Common myeloid progenitor, CD34-positive (primary cell): Measurements from ENCODE around the gene RNU4-1.

ENCODE experiments used
- CTCF ChIA-PET: fragments of 350-600 bp; sonication (Branson Sonifier 250); formaldehyde crosslinking; loops from one replicate; lab custom pipeline; 2021; ENCODE audit warnings: antibody characterized with exemption; lab: Charles Lee
- POLR2A ChIA-PET: fragments of 350-600 bp; sonication (Branson Sonifier 250); formaldehyde crosslinking; loops from one replicate; lab custom pipeline; 2021; ENCODE audit warnings: antibody characterized with exemption; lab: Charles Lee
- DNase-seq, 3 donors: peaks; one replicate each; pipeline versions ENCODE4 v3.0.0 to v3.0.0-alpha.2; 2013
- H3K27ac ChIP-seq, 2 experiments: 1 replicate in 1 of 2; 2 replicates in 1 of 2; pipeline ENCODE4 v1.7.0; 2013; ENCODE audit warnings: inconsistent platforms in 2 of 2, low read length in 2 of 2, mild to moderate bottlenecking in 2 of 2, low read depth in 1 of 2, moderate library complexity in 1 of 2; ENCODE audit not compliant: severe bottlenecking in 2 of 2, insufficient read depth in 1 of 2, poor library complexity in 1 of 2
- H3K27me3 ChIP-seq, 5 experiments: replicated peaks in 2 of 5; 1 replicate in 3 of 5; 2 replicates in 2 of 5; pipeline versions ENCODE4 v1.6.1 to v1.7.0; 2013; ENCODE audit warnings: low read length in 4 of 5, mild to moderate bottlenecking in 2 of 5, moderate library complexity in 2 of 5, inconsistent platforms in 1 of 5; ENCODE audit not compliant: insufficient read depth in 5 of 5, control insufficient read depth in 4 of 5
- H3K36me3 ChIP-seq, 4 experiments: 1 replicate in 2 of 4; 2 replicates in 2 of 4; pipeline versions ENCODE4 v1.6.1 to v1.7.0; 2013; ENCODE audit warnings: low read length in 3 of 4, control low read depth in 1 of 4, mild to moderate bottlenecking in 1 of 4; ENCODE audit not compliant: control insufficient read depth in 4 of 4, insufficient read depth in 4 of 4
- H3K4me1 ChIP-seq, 4 experiments: 1 replicate in 3 of 4; 2 replicates in 1 of 4; pipeline versions ENCODE4 v1.6.1 to v1.7.1; 2013; ENCODE audit warnings: low read length in 3 of 4, mild to moderate bottlenecking in 3 of 4, control low read depth in 1 of 4, inconsistent platforms in 1 of 4, moderate library complexity in 1 of 4; ENCODE audit not compliant: control insufficient read depth in 4 of 4, insufficient read depth in 4 of 4; ENCODE audit errors: control extremely low read depth in 1 of 4
- H3K4me3 ChIP-seq, 7 experiments: 1 replicate in 4 of 7; 2 replicates in 3 of 7; pipeline versions ENCODE4 v1.5.1 to v1.7.0; 2013; ENCODE audit warnings: mild to moderate bottlenecking in 7 of 7, low read length in 6 of 7, moderate library complexity in 6 of 7, inconsistent platforms in 2 of 7, low read depth in 2 of 7, control low read depth in 1 of 7; ENCODE audit not compliant: insufficient read depth in 4 of 7, control insufficient read depth in 1 of 7; ENCODE audit errors: extremely low read depth in 1 of 7
- H3K9me3 ChIP-seq, 5 experiments: 1 replicate in 4 of 5; 2 replicates in 1 of 5; pipeline versions ENCODE4 v1.6.1 to v1.7.1; 2013; ENCODE audit warnings: low read length in 4 of 5, mild to moderate bottlenecking in 2 of 5, inconsistent platforms in 1 of 5, low read depth in 1 of 5, moderate library complexity in 1 of 5; ENCODE audit not compliant: control insufficient read depth in 4 of 5, insufficient read depth in 2 of 5; ENCODE audit errors: control extremely low read depth in 1 of 5
- WGBS: methylation state at CpG from one replicate; pipeline ENCODE4 v1.1.5; 2013; ENCODE audit not compliant: insufficient coverage; 5-methylcytosine and 5-hydroxymethylcytosine counted together

Gene RNU4-1

GRCh38 chr12:120332523-120332922, 39.5 kb upstream of the RNU4-1 start:
- Histone ChIP-seq H3K27me3 (peaks cover 0 to 6% (median 0%) of the 10 kb centered on the region in 5 experiments), H3K4me1 (no peaks in the 10 kb centered on the region), H3K4me3 (no peak overlapping the region), H3K27ac (no peak overlapping the region), H3K9me3 (peaks cover 0 to 9% (median 8%) of the 10 kb centered on the region in 5 experiments), H3K36me3 (no peaks in the 10 kb centered on the region)
- no peak for DNase-seq
- ChIA-PET CTCF (interaction anchor here (0.8 kb wide), 1 partner anchor 137 kb away, joined by 3 read pairs; the partner anchor contains the start of gene SRSF9), POLR2A (no interaction called here)
- 100% methylated on average over 1 of the region's 7 CpGs for WGBS

- 90% methylated on average over 5 of the region's 5 CpGs for WGBS
- Histone ChIP-seq H3K9me3 (peaks cover 0 to 5% (median 3%) of the 10 kb centered on the region in 5 experiments), H3K4me1 (no peaks in the 10 kb centered on the region), H3K4me3 (no peak overlapping the region), H3K27me3 (peaks cover 0 to 8% (median 0%) of the 10 kb centered on the region in 5 experiments), H3K36me3 (no peaks in the 10 kb centered on the region), H3K27ac (no peak overlapping the region)
- POLR2A ChIA-PET, result interaction anchor here (0.7 kb wide), 1 partner anchor 29 kb away, joined by 3 read pairs; no protein-coding TSS in a partner anchor
- DNase-seq, result no peak
- CTCF ChIA-PET, result no interaction called here
Observed at GRCh38 chr12:120332041-120332440, 39.0 kb upstream of the RNU4-1 start.

GRCh38 chr12:120331390-120331789, 38.4 kb upstream of the RNU4-1 start:
- peaks cover 0 to 3% (median 0%) of the 10 kb centered on the region in 5 experiments for H3K9me3 ChIP-seq
- no peak for DNase-seq
- ChIA-PET CTCF (no interaction called here), POLR2A (interaction anchor here (0.6 to 0.7 kb wide), 2 partner anchors 29 to 38 kb away, joined by 3 read pairs; partner anchors contain the start of gene RNU4-1)
- H3K27ac ChIP-seq, result no peak overlapping the region
- peaks cover 0 to 10% (median 0%) of the 10 kb centered on the region in 5 experiments for H3K27me3 ChIP-seq
- H3K4me3 ChIP-seq, result no peak overlapping the region
- no peaks in the 10 kb centered on the region for H3K4me1 ChIP-seq
- no peaks in the 10 kb centered on the region for H3K36me3 ChIP-seq
- WGBS, result 100% methylated on average over 1 of the region's 3 CpGs

- ChIA-PET CTCF (interaction anchor here (0.9 to 1.4 kb wide), 2 partner anchors 23 to 101 kb away, joined by 3 to 4 read pairs; no protein-coding TSS in a partner anchor), POLR2A (no interaction called here)
- H3K27ac ChIP-seq, result no peak overlapping the region
- no peak for DNase-seq
- H3K4me3 ChIP-seq, result no peak overlapping the region
- no peaks in the 10 kb centered on the region for H3K9me3 ChIP-seq
- 95% methylated on average over 4 of the region's 4 CpGs for WGBS
- H3K36me3 ChIP-seq, result no peaks in the 10 kb centered on the region
- peaks cover 0 to 5% (median 4%) of the 10 kb centered on the region in 4 experiments for H3K4me1 ChIP-seq
- peaks cover 0 to 8% (median 0%) of the 10 kb centered on the region in 5 experiments for H3K27me3 ChIP-seq
Observed at GRCh38 chr12:120328228-120328627, 35.2 kb upstream of the RNU4-1 start.

GRCh38 chr12:120327593-120327992, 34.6 kb upstream of the RNU4-1 start, which contains the start of gene PLA2G1B:
Gene PLA2G1B (minus strand): TSS chr12:120327779. CDS start chr12:120327753, 26 bp downstream.
- ChIA-PET CTCF (interaction anchor here (1.1 to 2.9 kb wide), 5 partner anchors 11 to 131 kb away, joined by 3 to 10 read pairs (median 5); no protein-coding TSS in a partner anchor), POLR2A (no interaction called here)
- peaks cover 0 to 5% (median 4%) of the 10 kb centered on the region in 4 experiments for H3K4me1 ChIP-seq
- 60% methylated on average over 1 of the region's 5 CpGs for WGBS
- H3K9me3 ChIP-seq, result no peaks in the 10 kb centered on the region
- no peak for DNase-seq
- peaks cover 0 to 8% (median 0%) of the 10 kb centered on the region in 5 experiments for H3K27me3 ChIP-seq
- no peak within 1 kb of the TSS for H3K27ac ChIP-seq
- no peak within 1 kb of the TSS for H3K4me3 ChIP-seq
- H3K36me3 ChIP-seq, result no peaks in the 10 kb centered on the region

GRCh38 chr12:120324841-120325417, 31.9 kb upstream of the RNU4-1 start:
- WGBS, result 93% methylated on average over 2 of the region's 9 CpGs

GRCh38 chr12:120323772-120324171, 30.7 kb upstream of the RNU4-1 start:
- Histone ChIP-seq H3K4me1 (peaks cover 0 to 5% (median 4%) of the 10 kb centered on the region in 4 experiments), H3K9me3 (no peaks in the 10 kb centered on the region), H3K27ac (no peak overlapping the region), H3K27me3 (peaks cover 0 to 4% (median 0%) of the 10 kb centered on the region in 5 experiments), H3K4me3 (no peak overlapping the region), H3K36me3 (no peaks in the 10 kb centered on the region)
- POLR2A ChIA-PET, result no interaction called here
- CTCF ChIA-PET, result interaction anchor here (0.9 to 1.6 kb wide), 5 partner anchors 10 to 112 kb away, joined by 3 to 6 read pairs (median 5); partner anchors contain the start of gene SIRT4
- DNase-seq, result no peak
- WGBS, result no CpG with 5 or more reads among the region's 2 CpGs

More at GRCh38 chr12:120324841-120325417, 31.9 kb upstream of the RNU4-1 start:
- no peak overlapping the region for H3K4me3 ChIP-seq
- H3K4me1 ChIP-seq, result peaks cover 0 to 5% (median 4%) of the 10 kb centered on the region in 4 experiments
- H3K36me3 ChIP-seq, result no peaks in the 10 kb centered on the region
- POLR2A ChIA-PET, result no interaction called here
- DNase-seq, result no peak
- no peak overlapping the region for H3K27ac ChIP-seq
- peaks cover 0 to 4% (median 0%) of the 10 kb centered on the region in 5 experiments for H3K27me3 ChIP-seq
- CTCF ChIA-PET, result interaction anchor here (0.8 to 2.9 kb wide), 5 partner anchors 8 to 98 kb away, joined by 3 to 10 read pairs (median 5); no protein-coding TSS in a partner anchor
- no peaks in the 10 kb centered on the region for H3K9me3 ChIP-seq
